HepG2 (cell line): ENCODE results near the gene LLGL2. TPM values are rescaled to one million over a fixed set of nuclear protein-coding genes. Genes with fewer than 3 reads are reported as not detected.

Experiments
- ATAC-seq: fragments of 200-7000 bp; cut with Tn5 transposase; 3 replicates; pipeline ENCODE4 v1.9.1; 2020; ENCODE audit warnings: mild to moderate bottlenecking, moderate library complexity
- BruUV-seq: library from RNA; stranded (reverse); fragments of 400-500 nt; replicated peaks from 2 replicates; lab custom pipeline; 2021; lab: Mats Ljungman, UMichigan
- CTCF ChIA-PET: fragments of 300-600 bp; formaldehyde crosslinking; extraction: SDS; loops from one replicate; lab custom pipeline; 2021; ENCODE audit warnings: low total read pairs, inconsistent platforms, low intra/inter-chr PET ratio; lab: Yijun Ruan, JAX
- POLR2A ChIA-PET: fragments of 350-600 bp; sonication (Branson Sonifier 250); formaldehyde crosslinking; loops from one replicate; lab custom pipeline; 2020; ENCODE audit warnings: antibody characterized with exemption, inconsistent platforms; lab: Yijun Ruan, JAX
- DNase-seq: peaks from one replicate; pipeline ENCODE4 v3.0.0-alpha.2; 2015; ENCODE audit warnings: low spot score
- FAIRE-seq: peaks from 3 replicates; lab custom pipeline; 2011; peaks lifted over from hg19 to GRCh38; lab: Jason Lieb, UNC
- H2AFZ ChIP-seq: one replicate; pipeline ENCODE4 v1.6.1; 2011; ENCODE audit warnings: low read length, inconsistent platforms
- H3K27ac ChIP-seq: fragments of 300-600 bp; 3 replicates; pipeline ENCODE4 v1.8.0; 2011; ENCODE audit warnings: mixed run types, mild to moderate bottlenecking, mixed read lengths, low read length, inconsistent platforms; ENCODE audit not compliant: insufficient read depth; ENCODE audit errors: extremely low read length
- H3K27me3 ChIP-seq, 2 experiments: fragments of 200-600 bp in 1 of 2; 2 replicates in 1 of 2; 3 replicates in 1 of 2; pipeline versions ENCODE4 v1.6.0 to v1.8.0; 2011; ENCODE audit warnings: low read length in 2 of 2, mild to moderate bottlenecking in 2 of 2, moderate library complexity in 2 of 2, inconsistent platforms in 1 of 2; ENCODE audit not compliant: insufficient read depth in 2 of 2, control insufficient read depth in 1 of 2
- H3K36me3 ChIP-seq, 2 experiments: fragments of 200-600 bp in 1 of 2; replicated peaks in 1 of 2; 2 replicates in 1 of 2; 3 replicates in 1 of 2; pipeline versions ENCODE4 v1.5.1 to v1.8.0; 2011; ENCODE audit warnings: low read length in 2 of 2, inconsistent platforms in 1 of 2; ENCODE audit not compliant: insufficient read depth in 2 of 2, control insufficient read depth in 1 of 2
- H3K4me1 ChIP-seq: 2 replicates; pipeline ENCODE4 v1.5.1; 2012; ENCODE audit warnings: low read length, inconsistent platforms; ENCODE audit not compliant: insufficient read depth
- H3K4me2 ChIP-seq: 2 replicates; pipeline ENCODE4 v1.6.0; 2011; ENCODE audit warnings: low read depth, low read length, inconsistent platforms
- H3K4me3 ChIP-seq, 3 experiments: fragments of 200-600 bp in 1 of 3; sonication (generic), shearing (Covaris generic) in 1 of 3; replicated peaks in 1 of 3; 2 replicates each; pipeline ENCODE4 v1.5.1; 2011 to 2016; ENCODE audit warnings: low read length in 3 of 3, inconsistent platforms in 2 of 3, low read depth in 2 of 3, mild to moderate bottlenecking in 2 of 3, control low read depth in 1 of 3, mixed read lengths in 1 of 3; ENCODE audit not compliant: insufficient read depth in 1 of 3
- H3K79me2 ChIP-seq: one replicate; pipeline ENCODE4 v1.6.1; 2011; ENCODE audit warnings: low read length, inconsistent platforms; ENCODE audit not compliant: insufficient read depth
- H3K9ac ChIP-seq: 2 replicates; pipeline ENCODE4 v1.6.0; 2011; ENCODE audit warnings: mild to moderate bottlenecking, low read depth, low read length, inconsistent platforms; ENCODE audit not compliant: insufficient read depth
- H3K9me3 ChIP-seq: 2 replicates; pipeline ENCODE4 v1.5.1; 2012; ENCODE audit warnings: mild to moderate bottlenecking, low read length
- H4K20me1 ChIP-seq: 2 replicates; pipeline ENCODE4 v1.6.0; 2011; ENCODE audit warnings: inconsistent platforms, mild to moderate bottlenecking, low read length, moderate library complexity; ENCODE audit not compliant: insufficient read depth
- ADNP ChIP-seq: sonication (generic); formaldehyde crosslinking; IDR thresholded peaks from 2 replicates; pipeline ENCODE4 v1.4.0; 2020; ENCODE audit warnings: missing genetic modification reagents
- CCDC6 ChIP-seq: sonication (generic); formaldehyde crosslinking; IDR thresholded peaks from 2 replicates; pipeline ENCODE4 v1.8.1; 2022; ENCODE audit warnings: mild to moderate bottlenecking, missing genetic modification reagents, moderate library complexity
- MBNL3 ChIP-seq: fragments of 250-450 bp; sonication (Bioruptor Pico); conservative IDR thresholded peaks from 2 replicates; pipeline ENCODE4 v1.8.0; 2022; ENCODE audit warnings: mild to moderate bottlenecking, inconsistent platforms
- MED1 ChIP-seq: sonication (generic); formaldehyde crosslinking; IDR thresholded peaks from 2 replicates; pipeline ENCODE4 v1.4.0; 2020; ENCODE audit warnings: missing genetic modification reagents
- MEF2D ChIP-seq: sonication (generic); formaldehyde crosslinking; IDR thresholded peaks from 2 replicates; pipeline ENCODE4 v1.5.1; 2020; ENCODE audit warnings: mild to moderate bottlenecking, missing genetic modification reagents
- MIXL1 ChIP-seq: IDR thresholded peaks from 2 replicates; pipeline ENCODE4 v1.6.1; 2016
- PRPF4 ChIP-seq: fragments of 200-400 bp; formaldehyde crosslinking; IDR thresholded peaks from 2 replicates; pipeline ENCODE4 v1.6.1; 2016; ENCODE audit warnings: low read length, low read depth; ENCODE audit not compliant: poor library complexity, severe bottlenecking
- REL ChIP-seq: sonication (generic); formaldehyde crosslinking; conservative IDR thresholded peaks from 2 replicates; pipeline ENCODE4 v1.8.0; 2022; ENCODE audit warnings: mild to moderate bottlenecking, missing genetic modification reagents, moderate library complexity
- TBX3 ChIP-seq: fragments of 450-650 bp; IDR thresholded peaks from 2 replicates; pipeline ENCODE4 v1.6.1; 2017; ENCODE audit warnings: antibody characterized with exemption, mild to moderate bottlenecking, inconsistent platforms, borderline replicate concordance
- TGIF2 ChIP-seq: IDR thresholded peaks from 2 replicates; pipeline ENCODE4 v1.6.1; 2016; ENCODE audit warnings: control low read depth, missing compliant biosample characterization
- ZNF331 ChIP-seq: sonication (generic); formaldehyde crosslinking; IDR thresholded peaks from 2 replicates; pipeline ENCODE4 v1.4.0; 2020; ENCODE audit warnings: missing genetic modification reagents
- ZNF33B ChIP-seq: sonication (generic); formaldehyde crosslinking; IDR thresholded peaks from 2 replicates; pipeline ENCODE4 v1.5.1; 2020; ENCODE audit warnings: mild to moderate bottlenecking, missing genetic modification reagents
- ZNF350 ChIP-seq: sonication (generic); formaldehyde crosslinking; IDR thresholded peaks from 2 replicates; pipeline ENCODE4 v1.4.0; 2020; ENCODE audit warnings: mild to moderate bottlenecking, low read depth, missing genetic modification reagents, borderline replicate concordance
- ZNF44 ChIP-seq: sonication (generic); formaldehyde crosslinking; IDR thresholded peaks from 2 replicates; pipeline ENCODE4 v1.5.1; 2020; ENCODE audit warnings: mild to moderate bottlenecking, missing genetic modification reagents
- ZNF441 ChIP-seq: sonication (generic); formaldehyde crosslinking; IDR thresholded peaks from 2 replicates; pipeline ENCODE4 v1.7.0; 2021; ENCODE audit warnings: missing genetic modification reagents, borderline replicate concordance
- ZNF619 ChIP-seq: sonication (generic); formaldehyde crosslinking; IDR thresholded peaks from 2 replicates; pipeline ENCODE4 v1.4.0; 2020; ENCODE audit warnings: mild to moderate bottlenecking, missing genetic modification reagents
- ZNF776 ChIP-seq: sonication (generic); formaldehyde crosslinking; IDR thresholded peaks from 2 replicates; pipeline ENCODE4 v1.4.0; 2020; ENCODE audit warnings: mild to moderate bottlenecking, missing genetic modification reagents
- WGBS: methylation state at CpG from one replicate; pipeline ENCODE4 v1.1.6; 2017; ENCODE audit warnings: low lambda C conversion rate; 5-methylcytosine and 5-hydroxymethylcytosine counted together
- in situ Hi-C: cut with HindIII; loops from 2 replicates; pipeline ENCODE4 v1.10.0; 2017; ENCODE audit warnings: low pct_unique_long_range_greater_than_20kb; ENCODE audit not compliant: extremely low pct_ligation_motif_present
- intact Hi-C: fragments of 100-400 bp; cut with micrococcal nuclease; formaldehyde crosslinking; loops from one replicate; pipeline ENCODE4 v1.10.0; 2022; ENCODE audit not compliant: unreplicated experiment
- polyA plus RNA-seq, 8 experiments: library from polyadenylated mRNA; depleted of rRNA in 3 of 8; stranded (reverse) in 7 of 8; unstranded in 1 of 8; fragments of >200 nt; fragmentation: Illumina TruSeq in 4 of 8; extraction: Trizol in 4 of 8; gene quantifications; 2 replicates each; pipeline versions ENCODE4 v1.2.1 to v1.2.3, GENCODE V29; 2011 to 2016; ENCODE audit warnings: low read depth in 4 of 8, missing spikeins in 1 of 8, mixed read lengths in 1 of 8; ENCODE audit not compliant: insufficient read depth in 1 of 8
- total RNA-seq, 5 experiments: library from RNA; depleted of rRNA; stranded (reverse); fragments of >200 nt; fragmentation: Illumina TruSeq; extraction: Trizol; gene quantifications; 2 replicates each; pipeline ENCODE4 v1.2.3, GENCODE V29; 2016; ENCODE audit warnings: low read depth in 1 of 5

Gene LLGL2
- total and polyA plus RNA-seq, 2 of the 13 experiments (the other 11 are each of a cell fraction or from before 2014, with no cell fraction given) = 83.0 to 86.7 TPM

GRCh38 chr17:75596320-75597087 lies 71.0 kb downstream of the LLGL2 start:
- no peak for TF ChIP-seq MIXL1
- TF ChIP-seq ZNF776 (CRISPR knock-in tag) = 0 out of 2 replicates have a peak, but pooled peaks have one; percentile 42
- no peak for TF ChIP-seq CCDC6 (CRISPR knock-in tag)
- TF ChIP-seq, all 625 proteins: peak for 1
- Histone ChIP-seq H3K27ac (no peak overlapping the region), H4K20me1 (no peaks in the 10 kb centered on the region), H3K4me2 (no peak overlapping the region), H3K4me3 (no peak overlapping the region), H3K9me3 (no peaks in the 10 kb centered on the region), H3K79me2 (no peaks in the 10 kb centered on the region), H3K36me3 (no peaks in the 10 kb centered on the region), H2AFZ (no peak overlapping the region), H3K9ac (no peak overlapping the region), H3K4me1 (peaks cover 10% of the 10 kb centered on the region), H3K27me3 (peaks cover 24 to 42% of the 10 kb centered on the region in 2 experiments)
- WGBS = 45% methylated on average over 11 of the region's 17 CpGs
- ATAC-seq (no peak), DNase-seq (no peak), FAIRE-seq (no peak)
- intact Hi-C loops = no loop called here
- in situ Hi-C loops = loop anchor here (10.0 kb wide), 1 partner anchor 172 kb away; no protein-coding TSS in a partner anchor
- CTCF ChIA-PET = no interaction called here
- POLR2A ChIA-PET = no interaction called here
- BruUV-seq = no TSS peak

DNA sequence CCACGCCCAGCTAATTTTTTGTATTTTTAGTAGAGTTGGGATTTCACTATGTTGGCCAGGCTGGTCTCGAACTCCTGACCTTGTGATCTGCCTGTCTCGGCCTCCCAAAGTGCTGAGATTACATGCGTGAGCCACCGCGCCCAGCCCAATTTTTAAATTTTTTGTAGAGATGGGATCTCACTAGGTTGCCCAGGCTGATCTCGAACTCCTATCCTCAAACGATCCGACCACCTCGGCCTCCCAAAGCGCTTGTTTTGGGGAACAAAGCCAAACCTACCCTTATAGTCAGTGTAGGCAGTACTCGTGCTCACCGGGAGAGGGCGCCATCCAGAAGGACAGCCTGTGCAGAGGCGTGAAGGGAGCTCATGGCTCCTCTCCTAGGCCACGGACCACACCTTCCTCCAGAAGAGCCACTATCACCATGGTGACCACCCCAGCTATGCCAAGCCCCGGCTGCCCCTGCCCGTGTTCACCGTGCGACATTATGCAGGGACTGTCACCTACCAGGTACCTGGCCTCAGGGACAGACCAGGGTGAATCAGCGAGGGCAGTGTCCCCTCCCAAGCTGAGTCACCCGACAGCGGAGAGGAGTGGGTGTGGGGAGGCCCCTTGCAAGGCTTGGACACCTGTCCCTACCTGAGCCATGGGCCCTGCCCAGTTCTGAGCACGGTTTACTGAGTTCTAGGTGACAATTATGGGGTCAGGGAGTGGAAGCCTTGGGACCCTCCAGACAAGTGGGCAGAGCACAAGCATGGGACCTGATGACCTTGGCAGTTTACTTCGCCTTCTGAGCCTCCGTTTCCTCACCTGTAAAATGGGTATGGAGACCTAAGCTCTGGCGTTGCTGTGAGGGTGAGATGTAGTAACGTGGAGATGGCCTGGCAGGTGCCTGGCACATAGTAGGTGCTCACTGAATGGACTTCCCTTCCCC lies 75.8 kb downstream of the LLGL2 start:
- no peaks in the 10 kb centered on the region for H3K36me3 ChIP-seq
- no peaks in the 10 kb centered on the region for H4K20me1 ChIP-seq
- CTCF ChIA-PET = interaction anchor here (0.5 to 2.5 kb wide), 9 partner anchors 9 to 152 kb away, joined by 3 to 18 read pairs (median 4); partner anchors contain the start of gene CASKIN2
- DNase-seq (peak; percentile 77), FAIRE-seq (peak; percentile 90), ATAC-seq (peak; percentile 83)
- WGBS = 23% methylated on average over 25 of the region's 28 CpGs
- no peaks in the 10 kb centered on the region for H3K79me2 ChIP-seq
- H2AFZ ChIP-seq = no peak overlapping the region
- H3K9me3 ChIP-seq = no peaks in the 10 kb centered on the region
- no peak overlapping the region for H3K9ac ChIP-seq
- H3K27me3 ChIP-seq = peaks cover 6 to 27% of the 10 kb centered on the region in 2 experiments
- POLR2A ChIA-PET = interaction anchor here (0.5 to 3.5 kb wide), 16 partner anchors 10 to 179 kb away, joined by 3 to 40 read pairs (median 4); partner anchors contain the start of genes SMIM5, TMEM94 and TSEN54
- no peak overlapping the region for H3K27ac ChIP-seq
- in situ Hi-C loops = no loop called here
- no peak overlapping the region for H3K4me3 ChIP-seq
- H3K4me2 ChIP-seq = peak overlapping the region; percentile 19; the same call in 1 of the 2 replicates
- H3K4me1 ChIP-seq = peaks cover 9% of the 10 kb centered on the region; the same call in 1 of the 2 replicates
- no TSS peak for BruUV-seq
- intact Hi-C loops = no loop called here
- TF ChIP-seq PRPF4 (no peak), MEF2D (0 out of 2 replicates have a peak, but pooled peaks have one; percentile 36), ZNF331 (peak; percentile 45; the same call in 1 of the 2 replicates), ZNF350 (CRISPR knock-in tag) (peak; percentile 50; the same call in 1 of the 2 replicates), ZNF441 (CRISPR knock-in tag) (no peak), TBX3 (peak; percentile 56; the same call in 1 of the 2 replicates), ZNF33B (no peak), MBNL3 (CRISPR knock-in tag) (no peak), ZNF619 (CRISPR knock-in tag) (peak; percentile 28; the same call in 1 of the 2 replicates), REL (CRISPR knock-in tag) (no peak), MED1 (no peak), TGIF2 (CRISPR knock-in tag) (peak; percentile 33; the same call in 1 of the 2 replicates), ZNF44 (0 out of 2 replicates have a peak, but pooled peaks have one; percentile 28), ADNP (peak; percentile 42; the same call in 1 of the 2 replicates)
